CD14-positive monocyte (primary cell): ENCODE measurements around the gene ADGRL3. TPM values are rescaled to one million over a fixed set of nuclear protein-coding genes. Genes with fewer than 3 reads are reported as not detected.

ENCODE experiments used
- DNase-seq, 3 donors: peaks; one replicate each; pipeline ENCODE4 v3.0.0-alpha.2; 2011 to 2022
- H2AFZ ChIP-seq: 2 replicates; pipeline ENCODE4 v1.6.0; 2012; ENCODE audit warnings: mild to moderate bottlenecking, low read depth, low read length, inconsistent platforms; ENCODE audit not compliant: insufficient read depth, poor library complexity, severe bottlenecking
- H3K27ac ChIP-seq, 2 donors: 1 replicate in 1 of 2; 2 replicates in 1 of 2; pipeline ENCODE4 v1.5.1; 2012 to 2013; ENCODE audit warnings: low read length in 2 of 2, control low read depth in 1 of 2, inconsistent platforms in 1 of 2, low read depth in 1 of 2, mild to moderate bottlenecking in 1 of 2
- H3K27me3 ChIP-seq, 2 donors: one replicate each; pipeline versions ENCODE4 v1.6.0 to v1.6.1; 2011 to 2013; ENCODE audit warnings: low read length in 2 of 2; ENCODE audit not compliant: control insufficient read depth in 2 of 2, insufficient read depth in 2 of 2
- H3K36me3 ChIP-seq, 2 donors: replicated peaks in 1 of 2; 1 replicate in 1 of 2; 2 replicates in 1 of 2; pipeline versions ENCODE4 v1.5.1 to v1.6.1; 2012 to 2013; ENCODE audit warnings: low read length in 2 of 2, control low read depth in 1 of 2, inconsistent platforms in 1 of 2, mild to moderate bottlenecking in 1 of 2; ENCODE audit not compliant: insufficient read depth in 2 of 2, control insufficient read depth in 1 of 2
- H3K4me1 ChIP-seq, 2 donors: 1 replicate in 1 of 2; 2 replicates in 1 of 2; pipeline versions ENCODE4 v1.5.1 to v1.6.1; 2012 to 2013; ENCODE audit warnings: low read length in 2 of 2, control low read depth in 1 of 2, inconsistent platforms in 1 of 2, mild to moderate bottlenecking in 1 of 2, moderate library complexity in 1 of 2; ENCODE audit not compliant: insufficient read depth in 2 of 2, control insufficient read depth in 1 of 2
- H3K4me2 ChIP-seq: replicated peaks from 2 replicates; pipeline ENCODE3; 2012; ENCODE audit warnings: low read length, moderate library complexity, mild to moderate bottlenecking; ENCODE audit not compliant: poor library complexity, severe bottlenecking; ENCODE audit errors: extremely low read depth
- H3K4me3 ChIP-seq, 3 experiments: fragments of 200-600 bp in 1 of 3; sonication (generic) in 1 of 3; replicated peaks in 1 of 3; 1 replicate in 2 of 3; 2 replicates in 1 of 3; pipeline ENCODE4 v1.5.1; 2011 to 2013; ENCODE audit warnings: low read length in 3 of 3, mild to moderate bottlenecking in 3 of 3, control low read depth in 2 of 3, low read depth in 2 of 3, inconsistent platforms in 1 of 3, moderate library complexity in 1 of 3
- H3K79me2 ChIP-seq: 2 replicates; pipeline ENCODE4 v1.6.0; 2012; ENCODE audit warnings: mild to moderate bottlenecking, control low read depth, inconsistent platforms, low read length, moderate library complexity; ENCODE audit not compliant: insufficient read depth
- H3K9ac ChIP-seq: 2 replicates; pipeline ENCODE4 v1.6.0; 2017; ENCODE audit warnings: low read length, mild to moderate bottlenecking; ENCODE audit not compliant: insufficient read depth, poor library complexity, severe bottlenecking
- H3K9me3 ChIP-seq, 2 donors: replicated peaks in 1 of 2; 1 replicate in 1 of 2; 2 replicates in 1 of 2; pipeline versions ENCODE4 v1.5.1 to v1.6.1; 2012 to 2013; ENCODE audit warnings: low read length in 2 of 2, control low read depth in 1 of 2; ENCODE audit not compliant: control insufficient read depth in 1 of 2, insufficient read depth in 1 of 2
- H4K20me1 ChIP-seq: 2 replicates; pipeline ENCODE4 v1.6.0; 2012; ENCODE audit warnings: mild to moderate bottlenecking, low read length, control low read depth, moderate library complexity; ENCODE audit not compliant: insufficient read depth
- H3K27ac Mint-ChIP-seq, 7 donors: one replicate each; pipeline ENCODE4 v1.8.0; 2020; ENCODE audit warnings: mild to moderate bottlenecking in 7 of 7, mixed read lengths in 7 of 7, moderate library complexity in 6 of 7, inconsistent platforms in 2 of 7
- H3K27me3 Mint-ChIP-seq, 3 donors: one replicate each; pipeline ENCODE4 v1.8.0; 2021 to 2022; ENCODE audit warnings: low read depth in 3 of 3, mild to moderate bottlenecking in 3 of 3, mixed read lengths in 3 of 3, moderate library complexity in 3 of 3, inconsistent platforms in 1 of 3
- H3K36me3 Mint-ChIP-seq, 2 donors: one replicate each; pipeline ENCODE4 v1.8.0; 2020; ENCODE audit warnings: mixed read lengths in 2 of 2, inconsistent platforms in 1 of 2, mild to moderate bottlenecking in 1 of 2
- H3K4me1 Mint-ChIP-seq: one replicate; pipeline ENCODE4 v1.8.0; 2020; ENCODE audit warnings: mild to moderate bottlenecking, mixed read lengths
- H3K4me3 Mint-ChIP-seq, 2 donors: one replicate each; pipeline ENCODE4 v1.8.0; 2020; ENCODE audit warnings: mild to moderate bottlenecking in 2 of 2, mixed read lengths in 2 of 2, moderate library complexity in 1 of 2
- H3K9me3 Mint-ChIP-seq, 7 donors: one replicate each; pipeline ENCODE4 v1.8.0; 2020 to 2022; ENCODE audit warnings: mixed read lengths in 7 of 7, mild to moderate bottlenecking in 6 of 7, moderate library complexity in 6 of 7, inconsistent platforms in 2 of 7
- WGBS: methylation state at CpG from one replicate; pipeline ENCODE4 v1.1.5; 2013; ENCODE audit warnings: missing lambda C conversion rate; ENCODE audit not compliant: insufficient coverage; 5-methylcytosine and 5-hydroxymethylcytosine counted together
- intact Hi-C, 2 donors: fragments of 100-400 bp; cut with micrococcal nuclease; formaldehyde crosslinking; loops; one replicate each; pipeline versions ENCODE4 v1.15.0 to v1.15.1; 2023
- polyA plus RNA-seq, 3 donors: library from polyadenylated mRNA; depleted of rRNA in 1 of 3; unstranded in 2 of 3; stranded (reverse) in 1 of 3; fragments of 300-500 nt in 2 of 3; fragments of >200 nt in 1 of 3; fragmentation: Illumina TruSeq in 2 of 3; gene quantifications; 1 replicate in 2 of 3; 2 replicates in 1 of 3; pipeline ENCODE4 v1.2.3, GENCODE V29; 2012 to 2021
- TF ChIP-seq, protein P1 (sequence below): fragments of 200-600 bp; IDR thresholded peaks from one replicate; pipeline ENCODE4 v1.8.0; 2022; ENCODE audit warnings: antibody characterized with exemption, mild to moderate bottlenecking

Gene ADGRL3
- polyA plus RNA-seq, 3 donors: not detected

DNA sequence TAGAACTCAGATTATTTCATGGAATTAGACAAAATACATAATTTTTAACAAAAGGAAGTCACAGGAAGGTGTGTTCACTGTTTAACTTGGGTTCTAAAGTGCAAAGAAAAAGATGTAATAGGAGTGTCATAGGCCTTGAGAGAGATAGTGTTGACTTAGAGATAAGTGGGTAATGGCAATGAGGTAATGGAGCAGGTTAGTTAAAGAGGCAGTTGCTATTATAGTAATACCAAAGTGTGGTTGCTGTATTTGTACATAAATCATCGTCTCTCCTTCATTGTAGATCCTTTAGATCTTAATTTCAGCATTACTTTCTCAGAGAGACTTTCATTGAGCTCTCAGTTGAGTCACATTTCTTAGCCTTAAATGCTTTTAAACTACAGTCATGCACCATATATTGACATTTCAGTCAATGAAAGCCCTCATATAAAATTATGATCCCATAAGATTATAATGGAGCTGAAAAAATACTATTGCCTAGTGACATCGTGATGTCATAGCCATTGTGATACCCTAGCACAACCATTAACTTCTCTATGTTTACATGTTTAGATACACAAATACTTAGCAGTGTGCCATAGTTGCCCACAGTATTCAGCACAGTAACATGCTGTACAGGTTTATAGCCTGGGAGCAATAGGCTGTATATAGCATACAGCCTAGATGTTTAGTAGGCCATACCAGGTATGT, 245.4 kb downstream of the ADGRL3 start:
- H3K27me3 ChIP-seq: no peaks in the 10 kb centered on the region
- no peaks in the 10 kb centered on the region for H3K36me3 Mint-ChIP-seq
- H3K4me1 ChIP-seq: no peaks in the 10 kb centered on the region
- no peak overlapping the region for H2AFZ ChIP-seq
- no peaks in the 10 kb centered on the region for H3K36me3 ChIP-seq
- H3K27ac Mint-ChIP-seq: no peak overlapping the region
- peaks cover 0 to 3% (median 0%) of the 10 kb centered on the region in 3 donors for H3K27me3 Mint-ChIP-seq
- no peak overlapping the region for H3K27ac ChIP-seq
- TF ChIP-seq, protein P1, sequence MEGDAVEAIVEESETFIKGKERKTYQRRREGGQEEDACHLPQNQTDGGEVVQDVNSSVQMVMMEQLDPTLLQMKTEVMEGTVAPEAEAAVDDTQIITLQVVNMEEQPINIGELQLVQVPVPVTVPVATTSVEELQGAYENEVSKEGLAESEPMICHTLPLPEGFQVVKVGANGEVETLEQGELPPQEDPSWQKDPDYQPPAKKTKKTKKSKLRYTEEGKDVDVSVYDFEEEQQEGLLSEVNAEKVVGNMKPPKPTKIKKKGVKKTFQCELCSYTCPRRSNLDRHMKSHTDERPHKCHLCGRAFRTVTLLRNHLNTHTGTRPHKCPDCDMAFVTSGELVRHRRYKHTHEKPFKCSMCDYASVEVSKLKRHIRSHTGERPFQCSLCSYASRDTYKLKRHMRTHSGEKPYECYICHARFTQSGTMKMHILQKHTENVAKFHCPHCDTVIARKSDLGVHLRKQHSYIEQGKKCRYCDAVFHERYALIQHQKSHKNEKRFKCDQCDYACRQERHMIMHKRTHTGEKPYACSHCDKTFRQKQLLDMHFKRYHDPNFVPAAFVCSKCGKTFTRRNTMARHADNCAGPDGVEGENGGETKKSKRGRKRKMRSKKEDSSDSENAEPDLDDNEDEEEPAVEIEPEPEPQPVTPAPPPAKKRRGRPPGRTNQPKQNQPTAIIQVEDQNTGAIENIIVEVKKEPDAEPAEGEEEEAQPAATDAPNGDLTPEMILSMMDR: no peak
- H3K4me1 Mint-ChIP-seq: no peaks in the 10 kb centered on the region
- H3K4me3 ChIP-seq: no peak overlapping the region
- H3K9me3 Mint-ChIP-seq: peaks cover 0 to 8% (median 2%) of the 10 kb centered on the region in 7 donors
- H3K9ac ChIP-seq: no peak overlapping the region
- no peak overlapping the region for H3K4me3 Mint-ChIP-seq
- no peak for DNase-seq
- intact Hi-C loops: no loop called here
- no peaks in the 10 kb centered on the region for H4K20me1 ChIP-seq
- WGBS: 100% methylated on average over 1 of the region's 2 CpGs
- no peaks in the 10 kb centered on the region for H3K79me2 ChIP-seq
- H3K9me3 ChIP-seq: no peaks in the 10 kb centered on the region
- no peak overlapping the region for H3K4me2 ChIP-seq

DNA sequence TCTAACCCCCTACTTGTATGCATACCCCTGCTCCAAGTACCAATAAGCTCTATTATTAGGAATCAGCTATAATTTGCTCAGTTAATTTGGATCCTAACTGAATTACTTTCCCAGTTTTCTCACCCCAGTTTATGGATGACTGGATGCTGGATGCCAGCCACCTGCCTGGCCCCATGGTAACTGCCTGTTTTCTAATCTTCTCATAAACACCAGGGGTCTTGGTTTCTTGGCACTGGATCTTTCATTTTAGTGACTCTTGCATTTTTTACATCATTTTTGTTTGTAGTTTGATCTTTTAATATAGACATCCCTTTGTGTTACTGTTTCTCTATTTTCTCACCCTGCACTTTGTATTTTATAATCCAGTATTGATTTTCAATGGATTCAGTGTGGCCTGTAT, 246.8 kb downstream of the ADGRL3 start:
- no peaks in the 10 kb centered on the region for H3K79me2 ChIP-seq
- H3K36me3 ChIP-seq: no peaks in the 10 kb centered on the region
- no peak overlapping the region for H3K27ac ChIP-seq
- no peaks in the 10 kb centered on the region for H3K27me3 ChIP-seq
- no peaks in the 10 kb centered on the region for H3K4me1 Mint-ChIP-seq
- TF ChIP-seq, protein P1: no peak
- peaks cover 0 to 6% (median 2%) of the 10 kb centered on the region in 7 donors for H3K9me3 Mint-ChIP-seq
- H2AFZ ChIP-seq: no peak overlapping the region
- no peak overlapping the region for H3K4me2 ChIP-seq
- intact Hi-C loops: no loop called here
- H3K27me3 Mint-ChIP-seq: peaks cover 0 to 3% (median 0%) of the 10 kb centered on the region in 3 donors
- H3K9ac ChIP-seq: no peak overlapping the region
- no peak for DNase-seq
- H3K36me3 Mint-ChIP-seq: no peaks in the 10 kb centered on the region
- no peaks in the 10 kb centered on the region for H4K20me1 ChIP-seq
- no peak overlapping the region for H3K27ac Mint-ChIP-seq
- H3K4me3 Mint-ChIP-seq: no peak overlapping the region
- no peaks in the 10 kb centered on the region for H3K4me1 ChIP-seq
- no peak overlapping the region for H3K4me3 ChIP-seq
- H3K9me3 ChIP-seq: no peaks in the 10 kb centered on the region
